CMK (cell line): ENCODE data around the gene RAET1G.

Experiments used
- DNase-seq: peaks from one replicate; pipeline ENCODE4 v3.0.0-alpha.2; 2010; ENCODE audit warnings: low read depth

Gene RAET1G

DNA sequence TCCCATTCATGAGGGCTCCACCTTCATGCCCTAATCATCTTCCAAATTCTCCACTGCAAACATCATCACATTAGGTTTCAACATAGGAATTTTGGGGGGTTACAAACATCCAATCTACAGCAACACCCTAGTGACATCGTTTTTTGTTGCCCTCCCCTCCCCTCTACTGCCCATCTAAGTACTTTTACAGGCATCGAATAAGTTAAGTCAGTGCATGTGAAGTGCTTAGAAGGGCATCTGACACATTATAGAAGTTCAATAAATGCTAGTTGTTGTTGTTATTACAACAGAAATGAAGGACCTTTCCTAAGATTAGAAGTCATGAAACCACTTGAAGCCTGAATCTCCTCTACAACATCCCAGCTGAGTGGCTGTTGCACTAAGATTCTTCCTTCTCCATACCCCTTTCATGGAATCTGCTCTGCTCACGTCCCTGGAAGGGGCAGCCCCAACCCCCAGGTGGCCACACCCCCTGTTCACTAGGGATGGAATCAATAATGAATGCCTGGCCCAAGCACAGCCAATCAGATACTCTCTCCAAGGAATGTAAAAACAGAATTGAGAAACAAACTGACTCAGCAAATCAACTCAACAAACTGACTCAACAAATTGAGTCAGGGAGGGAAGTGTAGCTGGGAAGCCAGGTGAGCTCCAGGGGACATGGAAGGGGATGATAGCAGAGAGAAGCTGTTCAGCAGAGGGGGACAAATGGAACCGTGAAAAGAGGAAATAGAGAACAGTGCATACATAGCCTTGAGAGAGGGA lies 54.9 kb downstream of the RAET1G start:
- DNase-seq: no peak
